Endothelial cell (in vitro differentiated cells): ENCODE measurements around the gene SFPQ. TPM values are rescaled to one million over a fixed set of nuclear protein-coding genes. Genes with fewer than 3 reads are reported as not detected.

Experiments
- DNase-seq: peaks from one replicate; pipeline ENCODE4 v3.0.0; 2021; ENCODE audit warnings: low spot score
- H3K27ac Mint-ChIP-seq: one replicate; pipeline ENCODE4 v1.8.0; 2021; ENCODE audit warnings: mixed read lengths, inconsistent platforms; ENCODE audit not compliant: unreplicated experiment
- H3K27me3 Mint-ChIP-seq: one replicate; pipeline ENCODE4 v1.8.0; 2021; ENCODE audit warnings: mild to moderate bottlenecking, moderate library complexity, mixed read lengths, inconsistent platforms; ENCODE audit not compliant: unreplicated experiment
- H3K36me3 Mint-ChIP-seq: one replicate; pipeline ENCODE4 v1.8.0; 2021; ENCODE audit warnings: mild to moderate bottlenecking, low read depth, mixed read lengths, inconsistent platforms; ENCODE audit not compliant: unreplicated experiment
- H3K4me1 Mint-ChIP-seq: one replicate; pipeline ENCODE4 v1.8.0; 2021; ENCODE audit warnings: mild to moderate bottlenecking, mixed read lengths, inconsistent platforms; ENCODE audit not compliant: unreplicated experiment
- H3K4me3 Mint-ChIP-seq: one replicate; pipeline ENCODE4 v1.8.0; 2021; ENCODE audit warnings: mild to moderate bottlenecking, mixed read lengths, inconsistent platforms; ENCODE audit not compliant: unreplicated experiment
- H3K9me3 Mint-ChIP-seq: one replicate; pipeline ENCODE4 v1.8.0; 2021; ENCODE audit warnings: mixed read lengths, inconsistent platforms; ENCODE audit not compliant: unreplicated experiment
- CTCF ChIP-seq: fragments of 200-600 bp; sonication (generic); IDR thresholded peaks from one replicate; pipeline ENCODE4 v1.5.0; 2021; ENCODE audit warnings: antibody characterized with exemption; ENCODE audit not compliant: unreplicated experiment
- total RNA-seq: library from RNA; stranded (reverse); fragmentation: NEBNext Ultra II Directional; extraction: Animal tissue kit (Norgen Biotek cat#: 25700); gene quantifications from one replicate; pipeline ENCODE4 v1.2.1, GENCODE V29; 2021; ENCODE audit not compliant: unreplicated experiment

The SFPQ gene
- total RNA-seq, 1 donor from 2014 or later = 370 TPM

GRCh38 chr1:35180776-35181374 lies 12.1 kb downstream of the SFPQ start:
- H3K4me1 Mint-ChIP-seq = peaks cover 17% of the 10 kb centered on the region
- H3K4me3 Mint-ChIP-seq = peak overlapping the region; percentile 5
- peaks cover 46% of the 10 kb centered on the region for H3K36me3 Mint-ChIP-seq
- DNase-seq = no peak
- H3K27ac Mint-ChIP-seq = no peak overlapping the region
- no peaks in the 10 kb centered on the region for H3K9me3 Mint-ChIP-seq
- H3K27me3 Mint-ChIP-seq = peaks cover 4% of the 10 kb centered on the region
- no peak for TF ChIP-seq CTCF

GRCh38 chr1:35179908-35180307 lies 13.0 kb downstream of the SFPQ start:
- Mint-ChIP-seq H3K9me3 (no peaks in the 10 kb centered on the region), H3K4me3 (no peak overlapping the region)
- no peak for TF ChIP-seq CTCF

GRCh38 chr1:35178874-35179380 lies 14.0 kb downstream of the SFPQ start:
- no peak overlapping the region for H3K4me3 Mint-ChIP-seq
- DNase-seq = no peak
- H3K9me3 Mint-ChIP-seq = no peaks in the 10 kb centered on the region
- H3K27ac Mint-ChIP-seq = no peak overlapping the region
- H3K4me1 Mint-ChIP-seq = peaks cover 5% of the 10 kb centered on the region
- H3K36me3 Mint-ChIP-seq = peaks cover 39% of the 10 kb centered on the region
- no peak for TF ChIP-seq CTCF
- H3K27me3 Mint-ChIP-seq = peaks cover 4% of the 10 kb centered on the region

More at GRCh38 chr1:35179908-35180307, 13.0 kb downstream of the SFPQ start:
- no peak for DNase-seq
- H3K27ac Mint-ChIP-seq = no peak overlapping the region
- H3K27me3 Mint-ChIP-seq = peaks cover 4% of the 10 kb centered on the region
- peaks cover 43% of the 10 kb centered on the region for H3K36me3 Mint-ChIP-seq
- H3K4me1 Mint-ChIP-seq = peaks cover 12% of the 10 kb centered on the region

GRCh38 chr1:35178295-35178695 lies 14.7 kb downstream of the SFPQ start:
- H3K4me3 Mint-ChIP-seq = no peak overlapping the region
- H3K4me1 Mint-ChIP-seq = peaks cover 5% of the 10 kb centered on the region
- H3K27ac Mint-ChIP-seq = no peak overlapping the region
- no peak for DNase-seq
- TF ChIP-seq CTCF = no peak
- peaks cover 2% of the 10 kb centered on the region for H3K27me3 Mint-ChIP-seq
- H3K36me3 Mint-ChIP-seq = peaks cover 39% of the 10 kb centered on the region
- no peaks in the 10 kb centered on the region for H3K9me3 Mint-ChIP-seq

- H3K4me1 Mint-ChIP-seq = peaks cover 2% of the 10 kb centered on the region
- TF ChIP-seq CTCF = no peak
- peaks cover 2% of the 10 kb centered on the region for H3K27me3 Mint-ChIP-seq
- H3K27ac Mint-ChIP-seq = no peak overlapping the region
- H3K4me3 Mint-ChIP-seq = peak overlapping the region; percentile 21
- no peak for DNase-seq
- H3K9me3 Mint-ChIP-seq = no peaks in the 10 kb centered on the region
- peaks cover 34% of the 10 kb centered on the region for H3K36me3 Mint-ChIP-seq
Measured at GRCh38 chr1:35177237-35177786, 15.6 kb downstream of the SFPQ start.
